Measurements from ENCODE around the gene DENND2C. TPM values are rescaled to one million over a fixed set of nuclear protein-coding genes. Genes with fewer than 3 reads are reported as not detected.

DENND2C gene
- polyA plus RNA-seq, 2 of the 4 experiments (the other 2 are of a cell fraction), result 0.18 to 0.19 TPM

DNA sequence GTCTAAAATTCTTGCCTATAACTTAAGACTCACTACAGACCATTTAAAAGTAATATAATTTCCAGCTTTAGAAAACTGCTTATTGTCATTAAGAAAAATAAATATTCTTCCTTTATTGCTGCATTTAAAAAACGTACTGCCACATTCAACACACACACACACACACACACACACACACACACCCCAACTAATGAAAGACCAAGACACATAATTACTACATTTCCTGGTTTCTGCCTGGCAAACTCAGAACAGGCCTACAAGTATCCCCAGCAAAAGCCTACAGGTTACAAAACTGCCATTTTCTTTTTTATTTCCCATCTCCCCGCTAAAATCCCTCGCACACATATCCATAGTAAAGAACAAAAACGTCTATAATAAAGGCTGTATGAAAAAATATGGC is 1.5 kb downstream of the DENND2C start:
- WGBS (ENCODE audit: missing lambda C conversion rate), result 52% methylated on average over 4 of the region's 4 CpGs
- no peak overlapping the region for H3K4me2 ChIP-seq
- H3K4me1 ChIP-seq, result no peaks in the 10 kb centered on the region
- no peak for FAIRE-seq
- H3K4me3 ChIP-seq, result no peak overlapping the region
- ChIA-PET POLR2A (no interaction called here), CTCF (interaction anchor here (0.8 to 1.7 kb wide), 2 partner anchors 9 to 161 kb away, joined by 3 to 5 read pairs; no protein-coding TSS in a partner anchor)
- no peak for DNase-seq (ENCODE audit: low read depth in 1 of 2, low spot score in 1 of 2)
- H3K27ac ChIP-seq, result no peak overlapping the region
- no peak for ATAC-seq
- H3K9me3 ChIP-seq, result no peaks in the 10 kb centered on the region
- TF ChIP-seq RFX5 (IDR thresholded peaks at IDR 0.05) (no peak), TP53 (CRISPR knock-in tag; IDR thresholded peaks at IDR 0.05) (no peak), CEBPB (IDR thresholded peaks at IDR 0.05) (no peak), CHD4 (IDR thresholded peaks at IDR 0.05; ENCODE audit: borderline replicate concordance) (no peak), HOXB13 (CRISPR knock-in tag; IDR thresholded peaks at IDR 0.05; ENCODE audit: low read depth) (no peak), HOXB5 (CRISPR knock-in tag; IDR thresholded peaks at IDR 0.05) (no peak), FOXS1 (CRISPR knock-in tag; IDR thresholded peaks at IDR 0.05) (no peak), EHMT2 (IDR thresholded peaks at IDR 0.05; ENCODE audit: low read depth) (no peak), CBX8 (IDR thresholded peaks at IDR 0.05) (no peak), GATA3 (IDR thresholded peaks at IDR 0.05; ENCODE audit: borderline replicate concordance) (no peak), ZNF302 (CRISPR knock-in tag; IDR thresholded peaks at IDR 0.05) (no peak), RAD21 (conservative IDR thresholded peaks at IDR 0.05 in 1 of 2, IDR thresholded peaks at IDR 0.05 in 1 of 2) (no peak), RARB (CRISPR knock-in tag; IDR thresholded peaks at IDR 0.05) (no peak)

DNA sequence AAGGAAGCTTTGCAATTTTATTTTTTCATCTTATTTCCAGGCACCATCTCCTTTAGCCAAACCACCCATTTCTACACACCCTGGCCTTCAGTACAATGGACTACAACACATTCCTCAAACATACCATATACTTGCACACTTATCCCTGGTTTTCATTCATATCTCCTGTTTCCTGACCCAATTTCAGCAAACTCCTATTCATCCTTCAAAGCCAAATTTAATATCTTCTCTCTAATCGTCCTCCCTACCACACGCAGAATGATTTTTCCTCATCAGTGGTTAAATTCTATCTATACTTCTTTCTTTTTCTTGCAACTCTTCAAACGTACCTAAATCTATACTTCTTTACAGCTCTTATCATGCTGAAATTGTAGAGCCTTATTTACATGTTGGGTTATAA is 2.9 kb downstream of the DENND2C start:
- no peak overlapping the region for H3K27ac ChIP-seq
- 40% methylated on average over 3 of the region's 3 CpGs for WGBS (ENCODE audit: missing lambda C conversion rate)
- H3K4me2 ChIP-seq, result no peak overlapping the region
- no peak for DNase-seq (ENCODE audit: low read depth in 1 of 2, low spot score in 1 of 2)
- no peak for FAIRE-seq
- no peaks in the 10 kb centered on the region for H3K9me3 ChIP-seq
- H3K4me1 ChIP-seq, result no peaks in the 10 kb centered on the region
- ATAC-seq, result no peak
- TF ChIP-seq MAZ (IDR thresholded peaks at IDR 0.05; ENCODE audit: borderline replicate concordance, low read depth, low read length) (no peak), FOXS1 (CRISPR knock-in tag; IDR thresholded peaks at IDR 0.05) (no peak), BHLHE40 (IDR thresholded peaks at IDR 0.05; ENCODE audit: low read depth, low read length) (no peak), CEBPB (IDR thresholded peaks at IDR 0.05) (no peak), JUNB (IDR thresholded peaks at IDR 0.05) (no peak), ZNF302 (CRISPR knock-in tag; IDR thresholded peaks at IDR 0.05) (no peak)
- TF ChIP-seq, protein P1, sequence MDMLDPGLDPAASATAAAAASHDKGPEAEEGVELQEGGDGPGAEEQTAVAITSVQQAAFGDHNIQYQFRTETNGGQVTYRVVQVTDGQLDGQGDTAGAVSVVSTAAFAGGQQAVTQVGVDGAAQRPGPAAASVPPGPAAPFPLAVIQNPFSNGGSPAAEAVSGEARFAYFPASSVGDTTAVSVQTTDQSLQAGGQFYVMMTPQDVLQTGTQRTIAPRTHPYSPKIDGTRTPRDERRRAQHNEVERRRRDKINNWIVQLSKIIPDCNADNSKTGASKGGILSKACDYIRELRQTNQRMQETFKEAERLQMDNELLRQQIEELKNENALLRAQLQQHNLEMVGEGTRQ (IDR thresholded peaks at IDR 0.05), result no peak
- TF ChIP-seq, protein P2, sequence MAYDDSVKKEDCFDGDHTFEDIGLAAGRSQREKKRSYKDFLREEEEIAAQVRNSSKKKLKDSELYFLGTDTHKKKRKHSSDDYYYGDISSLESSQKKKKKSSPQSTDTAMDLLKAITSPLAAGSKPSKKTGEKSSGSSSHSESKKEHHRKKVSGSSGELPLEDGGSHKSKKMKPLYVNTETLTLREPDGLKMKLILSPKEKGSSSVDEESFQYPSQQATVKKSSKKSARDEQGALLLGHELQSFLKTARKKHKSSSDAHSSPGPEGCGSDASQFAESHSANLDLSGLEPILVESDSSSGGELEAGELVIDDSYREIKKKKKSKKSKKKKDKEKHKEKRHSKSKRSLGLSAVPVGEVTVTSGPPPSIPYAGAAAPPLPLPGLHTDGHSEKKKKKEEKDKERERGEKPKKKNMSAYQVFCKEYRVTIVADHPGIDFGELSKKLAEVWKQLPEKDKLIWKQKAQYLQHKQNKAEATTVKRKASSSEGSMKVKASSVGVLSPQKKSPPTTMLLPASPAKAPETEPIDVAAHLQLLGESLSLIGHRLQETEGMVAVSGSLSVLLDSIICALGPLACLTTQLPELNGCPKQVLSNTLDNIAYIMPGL (CRISPR knock-in tag; IDR thresholded peaks at IDR 0.05; ENCODE audit: borderline replicate concordance), result no peak
- ChIA-PET POLR2A (no interaction called here), CTCF (no interaction called here)
- H3K4me3 ChIP-seq, result no peak overlapping the region

DNA sequence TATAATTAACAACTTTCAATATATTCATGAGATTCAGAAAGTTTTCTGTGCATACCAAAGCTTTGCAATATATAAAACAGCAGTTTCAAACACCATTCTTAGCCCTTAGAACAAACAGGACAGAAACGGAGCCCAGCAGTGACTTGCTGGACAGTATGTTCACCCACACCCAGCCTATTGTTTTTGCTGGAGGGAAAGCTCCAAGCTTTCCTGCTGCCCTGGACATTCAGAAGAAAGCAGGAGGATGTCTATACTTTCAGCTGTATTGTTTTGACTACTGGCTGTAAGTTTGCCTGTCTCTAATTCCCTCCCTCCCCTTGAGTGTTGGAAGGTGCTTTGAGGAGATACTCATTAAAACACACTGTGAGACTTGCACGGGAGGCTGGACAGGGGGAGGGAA is 9.6 kb downstream of the DENND2C start:
- FAIRE-seq (no peak), ATAC-seq (no peak), DNase-seq (ENCODE audit: low read depth in 1 of 2, low spot score in 1 of 2) (no peak)
- WGBS (ENCODE audit: missing lambda C conversion rate), result 26% methylated on average over 2 of the region's 2 CpGs
- CTCF ChIA-PET, result interaction anchor here (0.7 to 1.3 kb wide), 3 partner anchors 9 to 314 kb away, joined by 3 to 5 read pairs (median 5); partner anchors contain the start of gene DENND2C
- Histone ChIP-seq H3K27ac (no peak overlapping the region), H3K9me3 (no peaks in the 10 kb centered on the region), H3K4me3 (no peak overlapping the region), H3K4me2 (no peak overlapping the region), H3K4me1 (no peaks in the 10 kb centered on the region)
- TF ChIP-seq ZSCAN20 (CRISPR knock-in tag; IDR thresholded peaks at IDR 0.05) (no peak), HEYL (CRISPR knock-in tag; IDR thresholded peaks at IDR 0.05) (no peak), HDAC2 (IDR thresholded peaks at IDR 0.05) (no peak), HOXB5 (CRISPR knock-in tag; IDR thresholded peaks at IDR 0.05) (no peak), CBX2 (IDR thresholded peaks at IDR 0.05; ENCODE audit: borderline replicate concordance, low read depth) (no peak), MYC (IDR thresholded peaks at IDR 0.05; ENCODE audit: borderline replicate concordance, low read length) (no peak), EHF (CRISPR knock-in tag; IDR thresholded peaks at IDR 0.05) (no peak), JUNB (IDR thresholded peaks at IDR 0.05) (no peak), FOSL2 (IDR thresholded peaks at IDR 0.05) (no peak), FOSL2 (CRISPR knock-in tag; IDR thresholded peaks at IDR 0.05) (no peak), POLR2AphosphoS2 (conservative IDR thresholded peaks at IDR 0.05; ENCODE audit: low read length) (no peak), RFX5 (IDR thresholded peaks at IDR 0.05) (no peak), RCOR1 (IDR thresholded peaks at IDR 0.05; ENCODE audit: low read depth, low read length) (no peak), CBX8 (IDR thresholded peaks at IDR 0.05) (no peak), CEBPB (IDR thresholded peaks at IDR 0.05) (no peak), NPAS2 (CRISPR knock-in tag; IDR thresholded peaks at IDR 0.05; ENCODE audit: borderline replicate concordance) (no peak)
- TF ChIP-seq, protein P3, sequence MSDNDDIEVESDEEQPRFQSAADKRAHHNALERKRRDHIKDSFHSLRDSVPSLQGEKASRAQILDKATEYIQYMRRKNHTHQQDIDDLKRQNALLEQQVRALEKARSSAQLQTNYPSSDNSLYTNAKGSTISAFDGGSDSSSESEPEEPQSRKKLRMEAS (IDR thresholded peaks at IDR 0.05), result no peak
- POLR2A ChIA-PET, result no interaction called here
